Stimulated activated CD8-positive, alpha-beta memory T cell treated with anti-CD3 and anti-CD28 coated beads, Interleukin-2, amount 100 ng/mL, for 1 hour (primary cell): ENCODE data around the gene FUBP3.

Experiments used
- DNase-seq, 2 donors: peaks; one replicate each; pipeline ENCODE4 v3.0.0-alpha.2; 2020; ENCODE audit warnings: low read depth in 2 of 2

The FUBP3 gene

GRCh38 chr9:130634191-130634768, 54.9 kb downstream of the FUBP3 start:
- DNase-seq = no peak

- no peak for DNase-seq
Observed at GRCh38 chr9:130634801-130635200, 55.4 kb downstream of the FUBP3 start.

DNA sequence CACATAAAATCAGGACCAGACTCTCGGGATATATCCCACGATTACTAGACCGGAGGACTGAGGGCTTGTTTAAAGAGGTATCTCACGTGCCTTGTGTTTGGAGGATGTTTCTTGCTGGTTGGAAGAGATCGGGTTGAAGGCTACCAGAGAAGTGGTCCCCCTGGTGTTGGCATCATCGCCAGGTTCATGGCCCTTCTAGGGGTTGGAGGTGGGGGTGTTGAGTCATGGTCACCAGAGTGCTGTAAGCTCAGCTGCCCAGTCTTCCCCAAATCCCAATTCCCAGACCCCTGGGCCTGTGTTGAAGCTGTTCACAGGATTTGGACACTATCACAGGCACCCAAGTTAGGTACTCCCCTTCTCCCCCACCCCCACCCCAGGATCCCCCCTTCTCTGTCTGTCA, 55.9 kb downstream of the FUBP3 start:
- DNase-seq = no peak

DNA sequence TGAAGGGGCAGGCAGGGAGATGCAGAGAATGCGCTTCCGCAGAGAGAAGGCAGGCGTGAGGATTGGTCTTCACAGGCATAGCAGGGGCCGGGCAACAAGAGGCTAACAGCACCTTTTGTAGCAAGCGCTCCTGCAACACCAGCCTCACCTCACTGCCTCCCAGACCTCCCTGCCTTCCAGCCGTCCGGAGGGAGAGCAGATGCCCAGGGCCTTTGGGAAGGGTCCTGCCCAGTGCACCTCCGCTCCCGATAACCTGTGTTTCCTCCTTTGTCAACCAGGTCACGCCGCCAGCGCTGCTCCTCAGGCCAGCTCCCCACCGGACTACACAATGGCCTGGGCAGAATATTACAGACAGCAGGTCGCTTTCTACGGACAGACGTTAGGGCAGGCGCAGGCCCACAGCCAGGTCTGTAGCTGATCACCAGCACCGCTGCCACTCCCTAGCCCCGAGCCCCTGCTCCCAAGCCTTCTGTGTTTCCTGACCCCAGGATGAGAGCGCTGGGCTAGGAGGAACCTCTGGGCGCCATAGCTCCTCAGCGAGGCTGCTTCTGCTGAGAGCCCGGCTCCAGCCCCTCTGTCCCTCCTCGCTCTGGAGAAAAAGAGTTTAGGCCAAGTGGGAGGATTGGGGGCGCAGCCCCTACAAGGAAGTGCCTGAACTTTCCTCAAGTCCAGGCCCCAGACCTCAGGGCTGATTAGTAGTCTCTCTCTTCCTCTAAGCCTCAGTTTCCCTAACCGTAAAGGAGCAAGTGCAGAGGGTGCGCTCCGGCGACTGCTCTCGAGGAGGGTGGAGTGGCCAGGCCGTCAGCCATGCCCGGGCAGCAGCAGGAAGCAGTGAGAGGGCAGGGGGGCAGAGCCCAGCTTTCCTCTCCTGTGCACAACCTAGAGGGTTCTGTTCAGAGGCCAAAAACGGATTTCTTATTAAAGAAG, 56.6 kb downstream of the FUBP3 start:
- DNase-seq = no peak

- DNase-seq = no peak
Observed at GRCh38 chr9:130636648-130637020, 57.3 kb downstream of the FUBP3 start.

DNA sequence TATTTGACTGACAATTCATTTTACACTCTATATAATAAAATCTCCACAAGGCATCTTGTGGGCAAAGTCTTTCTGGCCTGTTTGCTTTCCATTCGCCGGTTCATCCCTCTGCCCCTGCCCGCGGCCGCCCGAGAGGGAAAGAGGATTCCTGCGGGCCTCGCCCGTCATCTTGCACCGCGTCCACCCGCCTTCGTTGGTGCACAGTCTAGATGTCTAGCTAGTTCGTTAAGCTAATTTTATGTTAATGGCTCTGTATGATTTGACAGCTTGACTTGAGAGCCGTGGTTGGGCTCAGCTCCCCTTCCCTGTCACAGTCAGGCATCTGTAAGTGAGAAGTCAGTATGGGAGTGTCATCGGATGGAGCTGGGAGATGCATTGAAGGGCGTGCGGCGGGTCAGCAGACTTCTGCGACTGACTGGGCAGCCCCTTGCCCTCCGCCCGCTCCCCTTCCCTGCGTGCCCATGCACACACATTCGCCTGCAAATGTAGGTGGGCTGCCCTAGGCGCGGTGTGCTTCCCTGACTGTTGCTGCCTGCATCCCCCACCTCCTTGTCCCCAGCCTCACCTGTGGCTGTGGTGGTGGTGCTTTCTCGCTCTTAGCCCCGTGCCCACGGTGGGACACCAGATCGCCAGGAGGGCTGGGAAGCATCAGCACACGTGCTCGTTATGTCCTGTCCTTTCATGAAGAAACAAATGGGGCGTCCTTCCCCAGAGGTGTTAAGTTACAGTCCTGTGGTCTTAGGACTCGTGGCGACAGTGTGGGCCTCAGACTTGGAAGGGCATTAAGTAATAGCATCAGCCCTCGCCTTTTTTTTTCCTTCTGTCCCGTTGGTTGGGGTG, 59.1 kb downstream of the FUBP3 start:
- DNase-seq = no peak

DNA sequence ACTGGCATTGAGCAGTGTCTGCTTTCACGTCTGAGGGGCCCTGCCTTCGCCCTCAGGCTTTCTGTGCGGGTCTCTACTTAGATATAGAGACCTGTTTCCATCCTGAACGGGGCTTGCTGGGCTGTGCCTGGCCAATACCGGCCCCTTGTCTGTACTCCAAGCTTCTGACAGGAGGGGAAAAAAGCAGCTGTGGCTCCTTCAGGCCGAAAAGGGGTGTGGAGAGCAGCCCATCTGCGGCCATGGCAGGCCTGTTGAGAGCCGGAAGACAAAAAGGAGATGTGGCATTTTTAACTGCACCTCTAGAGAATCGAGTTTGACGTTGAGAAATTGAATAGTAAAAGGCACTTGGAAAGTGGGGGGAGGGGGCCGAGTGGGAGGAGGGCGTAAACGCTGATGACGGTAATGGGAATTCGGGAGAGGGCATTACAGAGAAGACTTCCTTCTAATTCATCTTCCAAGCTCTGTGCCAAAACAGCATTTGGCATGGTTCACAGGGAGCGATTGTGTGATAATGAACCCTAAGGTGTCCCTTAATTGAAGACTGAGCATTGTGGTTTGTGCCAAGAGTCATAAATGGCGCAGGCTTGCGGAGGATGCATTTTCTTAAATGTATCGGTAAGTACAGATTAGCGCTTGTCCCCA, 59.9 kb downstream of the FUBP3 start:
- DNase-seq = no peak

GRCh38 chr9:130639866-130640555, 60.6 kb downstream of the FUBP3 start:
- no peak for DNase-seq

GRCh38 chr9:130640681-130641080, 61.3 kb downstream of the FUBP3 start:
- no peak for DNase-seq

DNA sequence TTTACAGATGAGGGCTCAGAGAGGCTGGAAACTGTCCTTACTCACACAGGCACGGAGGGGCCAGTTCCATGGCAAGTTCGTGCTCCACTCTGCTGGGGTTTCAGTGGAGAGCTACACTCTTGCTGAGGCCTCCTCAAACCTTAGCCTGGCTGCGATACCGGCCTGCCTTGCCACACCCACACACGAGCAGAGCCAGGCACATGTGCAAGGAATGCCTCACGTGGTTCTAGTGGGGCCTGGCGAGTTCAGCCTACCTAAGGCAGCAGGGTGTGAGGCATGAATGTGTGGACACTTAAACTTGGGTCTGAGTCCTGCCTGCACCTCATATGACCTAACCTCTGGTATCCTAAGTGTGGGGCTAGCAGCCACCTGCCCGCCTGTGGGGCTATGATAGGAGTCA, 63.5 kb downstream of the FUBP3 start:
- no peak for DNase-seq

GRCh38 chr9:130651221-130651620, 71.8 kb downstream of the FUBP3 start:
- DNase-seq = no peak

- DNase-seq = no peak
Observed at GRCh38 chr9:130651752-130652151, 72.4 kb downstream of the FUBP3 start.

- no peak for DNase-seq
Observed at GRCh38 chr9:130654879-130655278, 75.5 kb downstream of the FUBP3 start.

DNA sequence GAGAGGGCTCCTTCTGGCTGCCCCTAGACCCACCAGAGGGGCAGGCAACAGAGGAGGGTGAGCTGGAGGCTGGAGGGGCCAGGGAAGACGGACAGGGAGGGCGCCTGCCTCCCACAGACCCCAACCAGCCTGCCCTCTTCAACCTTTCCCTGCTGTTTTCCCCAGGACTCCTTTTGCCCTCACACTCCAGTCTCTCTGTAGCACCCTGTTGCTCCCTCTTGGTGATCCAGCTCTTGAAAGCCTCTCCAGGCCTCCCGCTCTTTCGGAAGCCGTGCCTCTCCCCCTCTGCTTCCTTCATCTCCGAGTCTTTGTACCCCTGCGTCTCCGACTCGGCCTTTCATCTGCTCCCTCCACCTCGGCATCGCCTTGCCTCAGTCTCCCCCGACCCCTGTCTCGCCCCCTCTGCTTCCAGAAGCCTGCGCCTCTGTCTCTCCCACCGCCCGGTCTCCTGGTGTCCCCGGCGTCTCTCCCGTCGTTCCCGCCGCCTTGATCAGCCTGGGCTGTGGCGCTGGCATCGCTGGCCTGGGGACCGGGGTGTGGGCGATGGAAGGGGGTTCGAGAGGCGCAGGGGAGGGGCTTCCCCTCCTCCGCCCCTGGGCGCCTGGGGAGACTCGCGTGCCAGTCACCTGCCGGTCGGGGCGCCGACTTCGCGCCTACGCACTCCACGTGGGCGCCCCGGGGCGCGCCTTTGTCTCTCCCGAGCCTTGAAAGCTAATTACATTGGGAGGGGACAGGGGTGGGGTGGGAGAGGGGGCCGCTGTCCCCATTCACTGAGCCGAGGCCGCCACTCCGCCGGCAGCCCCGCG, 79.7 kb downstream of the FUBP3 start:
- no peak for DNase-seq

DNA sequence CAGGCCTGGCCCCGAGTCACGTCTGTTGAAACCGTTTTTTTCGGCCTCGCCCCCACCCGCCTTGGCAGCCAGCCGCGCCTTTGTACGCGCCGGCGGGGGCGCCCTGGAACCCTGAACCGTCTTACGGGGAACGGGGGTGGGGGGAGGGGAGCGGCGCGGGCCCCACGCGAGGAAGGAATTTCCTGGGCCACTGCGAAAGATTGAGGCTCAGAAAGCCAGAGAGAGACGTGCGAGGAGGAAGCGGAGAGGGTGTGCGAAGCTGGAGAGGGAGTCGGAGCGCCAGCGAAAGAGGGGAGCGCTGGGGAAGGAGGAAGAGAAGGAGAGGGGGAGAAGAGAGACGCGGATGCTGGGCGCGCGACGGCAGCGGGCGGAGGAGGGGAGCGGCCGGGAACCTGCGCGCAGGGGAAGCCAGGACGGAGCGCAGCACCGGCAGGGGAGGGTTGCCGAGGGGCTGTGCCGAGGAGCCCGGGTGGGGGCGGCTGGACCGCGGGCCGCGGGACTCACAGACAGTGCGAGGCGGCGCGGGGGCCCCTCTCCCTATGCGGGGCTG, 80.4 kb downstream of the FUBP3 start:
- DNase-seq = no peak

- DNase-seq = no peak
Observed at GRCh38 chr9:130660326-130660682, 80.9 kb downstream of the FUBP3 start.

- no peak for DNase-seq
Observed at GRCh38 chr9:130660683-130661450, 81.5 kb downstream of the FUBP3 start.

DNA sequence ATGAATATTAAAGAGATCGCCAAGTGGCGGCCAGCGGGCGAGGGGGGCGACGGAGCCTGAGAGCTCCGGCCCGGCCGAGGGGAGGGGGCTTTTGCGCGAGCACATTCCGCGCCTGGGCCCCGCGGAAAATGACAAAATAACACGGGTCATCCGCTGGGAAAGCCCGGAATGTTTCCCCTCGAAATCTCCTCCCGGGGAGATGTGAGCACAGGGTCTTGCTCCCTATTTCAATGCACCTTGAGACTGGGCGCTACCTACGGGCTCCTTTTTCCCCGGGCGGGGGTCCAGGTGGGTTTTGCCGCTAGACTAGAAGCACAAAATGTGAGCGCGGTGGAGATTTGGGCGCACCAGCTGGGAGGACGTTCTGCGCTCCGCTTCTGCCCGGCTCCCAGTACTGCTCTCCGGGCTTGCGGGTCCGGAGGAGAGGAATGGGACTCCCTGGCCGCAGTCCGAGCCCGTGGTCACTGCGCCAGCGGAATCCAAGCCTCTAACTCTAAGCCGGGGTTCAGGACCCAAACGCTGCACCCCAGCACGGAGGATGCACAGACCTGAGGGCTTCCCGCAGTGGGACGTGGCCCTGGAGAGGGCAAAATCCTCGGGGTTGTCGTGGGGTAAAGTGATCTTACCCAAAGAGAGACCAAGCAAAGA, 82.2 kb downstream of the FUBP3 start:
- DNase-seq = no peak
